PC-3 (cell line): ENCODE results near the gene AIG1.

ENCODE experiments used
- EZH2 ChIP-seq: fragments of 300-600 bp; sonication (generic); IDR thresholded peaks from one replicate; pipeline ENCODE4 v1.6.1; 2017; ENCODE audit warnings: antibody characterized with exemption, mild to moderate bottlenecking, low read length; ENCODE audit not compliant: unreplicated experiment
- TF ChIP-seq, protein P1 (sequence below): fragments of 300-600 bp; sonication (generic); conservative IDR thresholded peaks from 2 replicates; pipeline ENCODE4 v1.5.1; 2017; ENCODE audit warnings: antibody characterized with exemption, low read depth, mild to moderate bottlenecking, low read length

DNA sequence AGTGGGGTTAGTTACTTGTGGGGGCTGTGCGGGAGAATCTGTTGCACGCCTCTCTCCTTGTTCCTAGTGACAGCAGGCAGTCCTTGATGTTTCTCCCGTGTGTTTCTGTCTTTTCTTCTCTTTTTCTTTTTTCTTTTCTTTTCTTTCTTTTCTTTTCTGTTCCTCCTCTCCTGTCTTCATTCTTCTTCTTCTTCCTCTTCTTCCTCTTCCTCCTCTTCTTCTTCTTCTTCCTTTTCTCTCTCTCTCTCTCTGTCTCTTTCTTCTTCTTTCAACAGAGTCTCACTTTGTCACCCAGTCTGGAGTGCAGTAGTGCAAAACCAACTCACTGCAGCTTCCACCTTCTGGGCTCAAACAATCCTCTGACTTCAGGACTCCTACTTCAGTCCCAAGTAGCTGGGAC lies 6.8 kb upstream of the AIG1 start:
- TF ChIP-seq, protein P1, sequence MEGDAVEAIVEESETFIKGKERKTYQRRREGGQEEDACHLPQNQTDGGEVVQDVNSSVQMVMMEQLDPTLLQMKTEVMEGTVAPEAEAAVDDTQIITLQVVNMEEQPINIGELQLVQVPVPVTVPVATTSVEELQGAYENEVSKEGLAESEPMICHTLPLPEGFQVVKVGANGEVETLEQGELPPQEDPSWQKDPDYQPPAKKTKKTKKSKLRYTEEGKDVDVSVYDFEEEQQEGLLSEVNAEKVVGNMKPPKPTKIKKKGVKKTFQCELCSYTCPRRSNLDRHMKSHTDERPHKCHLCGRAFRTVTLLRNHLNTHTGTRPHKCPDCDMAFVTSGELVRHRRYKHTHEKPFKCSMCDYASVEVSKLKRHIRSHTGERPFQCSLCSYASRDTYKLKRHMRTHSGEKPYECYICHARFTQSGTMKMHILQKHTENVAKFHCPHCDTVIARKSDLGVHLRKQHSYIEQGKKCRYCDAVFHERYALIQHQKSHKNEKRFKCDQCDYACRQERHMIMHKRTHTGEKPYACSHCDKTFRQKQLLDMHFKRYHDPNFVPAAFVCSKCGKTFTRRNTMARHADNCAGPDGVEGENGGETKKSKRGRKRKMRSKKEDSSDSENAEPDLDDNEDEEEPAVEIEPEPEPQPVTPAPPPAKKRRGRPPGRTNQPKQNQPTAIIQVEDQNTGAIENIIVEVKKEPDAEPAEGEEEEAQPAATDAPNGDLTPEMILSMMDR = no peak
- TF ChIP-seq EZH2 = no peak
